Stimulated activated CD4-positive, alpha-beta T cell treated with anti-CD3 and anti-CD28 coated beads, Interleukin-1b, Interleukin-23, amount 100 ng/mL, for 24 hours (primary cell): ENCODE data around the gene MAFF.

ENCODE experiments used
- DNase-seq, 4 experiments: peaks; one replicate each; pipeline ENCODE4 v3.0.0-alpha.2; 2020; ENCODE audit warnings: low read depth in 4 of 4, low spot score in 1 of 4

MAFF gene

GRCh38 chr22:38246692-38247091, 44.9 kb downstream of the MAFF start:
- DNase-seq, result no peak

GRCh38 chr22:38247713-38248112, 45.9 kb downstream of the MAFF start:
- DNase-seq, result no peak

GRCh38 chr22:38248280-38248679, 46.5 kb downstream of the MAFF start:
- no peak for DNase-seq

GRCh38 chr22:38249301-38249700, 47.5 kb downstream of the MAFF start:
- DNase-seq, result no peak

DNA sequence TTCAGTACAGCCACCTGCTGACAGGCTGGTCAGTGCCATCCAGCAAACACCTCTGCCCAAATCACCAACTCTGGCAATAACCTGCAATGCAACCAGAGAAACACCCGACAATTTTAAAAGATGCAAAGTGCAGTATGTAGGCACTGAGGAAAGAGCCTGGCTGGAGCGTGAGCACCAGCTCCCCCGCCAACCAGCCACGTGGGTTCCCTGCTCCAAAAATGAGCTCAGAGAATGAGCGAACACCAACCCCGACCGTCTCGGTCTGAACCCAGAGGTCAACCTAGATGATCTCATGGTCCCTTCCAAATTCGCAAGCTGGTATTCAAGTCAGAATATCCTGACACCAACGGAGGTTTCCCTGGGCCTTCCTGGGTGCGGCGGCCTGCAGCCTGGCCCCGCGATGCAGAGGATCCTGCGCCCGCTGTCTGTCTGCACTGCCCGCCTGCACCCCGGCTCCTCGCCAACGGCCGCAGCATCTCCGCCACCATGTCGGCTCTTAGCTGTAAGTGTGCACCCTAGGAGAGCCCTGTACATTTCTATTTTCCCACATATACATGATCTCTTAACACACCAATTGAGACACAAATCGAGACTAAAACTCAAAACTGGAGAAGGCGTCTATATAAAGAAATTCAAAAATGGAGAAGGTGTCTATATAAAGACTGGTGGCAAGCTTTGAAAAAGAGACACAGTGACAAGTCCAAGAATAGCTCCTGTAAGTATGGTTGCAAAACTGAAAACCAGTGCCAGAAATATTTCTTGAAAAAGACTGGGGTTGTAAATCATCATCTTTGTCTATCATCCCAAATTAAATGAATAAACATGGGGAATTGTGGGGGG, 48.2 kb downstream of the MAFF start:
- DNase-seq, result no peak

DNA sequence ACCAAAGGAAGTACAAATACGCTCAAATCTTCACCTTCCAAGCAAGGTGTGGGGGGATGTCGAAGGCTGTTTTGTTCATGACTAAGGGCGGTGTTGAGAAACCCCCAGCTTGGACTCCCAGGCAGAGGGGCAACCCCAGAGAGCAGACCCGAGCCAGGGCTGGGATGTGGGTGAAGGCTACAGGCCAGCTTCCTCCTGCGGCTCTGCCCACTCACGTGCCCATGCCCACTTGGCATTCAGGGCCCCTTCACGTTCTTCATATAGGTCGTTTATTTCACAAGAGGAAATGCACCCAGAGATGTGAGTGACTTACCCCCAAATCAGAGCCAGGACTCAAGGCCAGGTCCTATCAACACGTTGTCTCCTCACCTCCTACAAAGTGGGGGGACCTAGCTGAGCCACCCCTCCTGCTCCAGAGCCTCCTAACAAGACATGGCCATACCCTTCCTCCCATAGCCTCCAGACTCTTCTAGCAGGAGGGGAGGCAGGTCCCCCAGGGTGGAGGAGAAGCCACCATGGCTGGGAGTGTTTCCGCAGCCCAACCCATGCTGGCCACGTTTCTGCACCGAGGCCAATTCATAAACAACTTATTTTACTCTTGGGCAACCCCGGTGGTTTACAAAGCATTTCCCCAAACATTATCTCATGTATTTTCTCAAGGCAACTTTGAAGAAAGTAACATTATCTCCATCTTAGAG, 49.0 kb downstream of the MAFF start:
- no peak for DNase-seq

DNA sequence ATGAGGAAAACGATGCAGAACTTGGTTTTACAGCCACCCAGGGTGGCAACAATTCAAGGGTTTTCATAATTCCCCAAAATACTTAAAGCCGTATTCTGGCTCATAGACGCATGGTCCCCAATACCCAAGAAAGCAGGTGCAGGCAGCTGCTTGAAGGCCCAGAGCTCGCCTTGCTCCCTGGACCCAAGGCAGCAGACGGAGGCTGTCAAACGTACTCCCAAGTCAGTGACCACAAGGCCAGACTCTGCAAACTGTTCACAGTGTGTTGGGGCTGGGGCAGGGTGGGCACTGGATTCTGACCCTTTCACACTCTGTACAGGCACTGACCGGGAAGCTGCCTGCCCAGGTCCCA, 49.5 kb downstream of the MAFF start:
- DNase-seq, result no peak

- DNase-seq, result no peak
Measured at GRCh38 chr22:38255697-38256096, 53.9 kb downstream of the MAFF start.

DNA sequence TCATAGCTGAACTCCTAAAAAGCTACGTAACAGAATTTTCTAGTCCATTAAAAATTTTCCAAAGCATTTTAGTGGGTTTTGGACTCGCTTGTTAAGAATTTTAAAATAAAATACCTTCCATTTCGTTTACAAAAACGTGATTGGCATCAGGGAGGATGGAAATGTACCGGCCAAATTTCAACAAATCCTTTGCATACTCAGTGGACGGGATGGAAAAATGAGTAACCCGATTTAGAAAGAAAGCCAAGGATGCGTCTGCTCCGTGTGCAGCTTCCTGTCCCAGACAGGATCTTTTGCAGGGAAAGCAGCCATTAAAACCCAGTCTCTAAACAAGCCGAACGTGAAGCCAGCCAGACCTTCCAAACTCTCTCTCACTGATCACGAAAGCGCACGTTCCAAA, 55.4 kb downstream of the MAFF start:
- no peak for DNase-seq

- no peak for DNase-seq
Measured at GRCh38 chr22:38257650-38258250, 56.0 kb downstream of the MAFF start.

DNA sequence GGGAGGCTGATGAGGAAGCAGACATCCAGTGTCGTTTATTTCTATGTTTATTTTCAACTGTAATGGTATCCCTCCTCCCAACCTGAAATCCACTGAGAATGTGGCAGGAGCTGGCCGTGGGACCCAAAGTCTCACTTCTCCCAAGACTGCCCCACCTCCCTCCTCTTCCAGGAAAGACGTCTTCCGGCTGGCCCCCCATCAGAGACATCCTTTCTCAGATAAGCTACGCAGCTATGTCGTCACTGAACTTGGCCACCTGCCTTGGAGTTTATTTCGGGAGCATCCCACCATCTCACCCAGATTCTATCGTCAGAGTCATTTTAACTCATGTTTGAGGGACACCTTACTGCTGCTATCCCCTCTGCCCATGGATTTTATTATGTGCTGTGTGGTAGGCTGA, 57.1 kb downstream of the MAFF start:
- DNase-seq, result no peak

DNA sequence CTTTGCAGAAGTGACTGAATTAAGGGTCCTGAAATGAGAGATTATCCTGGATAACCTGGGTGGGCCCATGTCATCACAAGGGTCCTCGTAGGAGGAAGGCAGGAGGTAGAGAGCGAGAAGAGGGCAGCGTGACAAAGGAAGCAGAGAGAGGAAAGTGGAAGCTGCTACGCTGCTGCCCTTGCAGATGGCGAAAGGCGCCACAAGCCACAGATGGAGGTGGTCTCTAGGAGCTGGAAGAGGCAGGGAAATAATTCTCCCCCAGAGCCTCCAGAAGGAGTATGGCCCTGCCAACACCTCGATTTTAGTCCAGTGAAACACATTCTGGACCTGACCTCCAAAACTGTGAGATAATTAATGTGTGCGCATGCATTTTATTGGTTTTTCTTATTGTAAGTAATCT, 57.6 kb downstream of the MAFF start:
- DNase-seq, result no peak

- DNase-seq, result no peak
Measured at GRCh38 chr22:38260761-38261681, 59.2 kb downstream of the MAFF start.

GRCh38 chr22:38262051-38262795, 60.4 kb downstream of the MAFF start:
- DNase-seq, result peak in 1 of 4 experiments; percentile 34

- DNase-seq, result no peak
Measured at GRCh38 chr22:38264322-38264843, 62.6 kb downstream of the MAFF start.
